ENCODE measurements around the gene C20orf202.

Gene C20orf202

DNA sequence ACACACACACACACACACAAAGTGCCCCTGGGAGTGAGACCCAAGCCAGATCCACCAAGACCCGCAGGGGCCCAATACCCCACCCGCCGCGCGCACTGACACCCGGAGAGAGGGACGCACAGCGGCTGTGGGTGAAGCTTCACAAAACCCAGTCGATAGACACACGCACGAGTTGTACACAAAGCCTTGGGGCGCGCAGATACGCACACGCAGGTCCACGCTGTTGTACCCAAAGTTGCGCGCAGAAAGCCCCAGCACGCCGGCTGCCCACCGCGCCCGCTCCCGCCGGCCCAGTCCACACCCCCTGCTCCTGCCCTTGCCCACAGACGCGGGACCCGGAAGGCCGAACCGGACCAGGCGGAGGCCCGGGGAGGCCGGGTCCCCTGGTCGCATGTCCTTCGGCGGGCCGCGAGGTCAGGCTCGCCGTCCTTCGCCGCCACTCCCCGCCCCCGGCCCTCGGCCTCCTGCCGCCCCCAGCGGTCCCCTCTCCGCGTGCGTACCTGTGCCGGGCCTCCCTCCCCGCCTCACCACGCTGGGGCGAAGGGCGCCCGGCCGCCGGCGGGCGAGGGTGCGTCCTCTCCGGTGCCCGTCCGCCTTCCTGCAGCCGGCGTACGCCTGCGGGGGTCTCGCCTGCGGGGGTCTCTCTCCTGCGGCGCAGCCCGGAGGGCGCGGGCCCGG lies 18.5 kb upstream of the C20orf202 start, which contains the start of gene TMEM74B:
Gene TMEM74B (minus strand): TSS at position 344 of the 678 bp plus-strand sequence. CDS start 1,180 bp downstream, outside the sequence.
- DNase-seq (ENCODE audit: low spot score) = no peak

DNA sequence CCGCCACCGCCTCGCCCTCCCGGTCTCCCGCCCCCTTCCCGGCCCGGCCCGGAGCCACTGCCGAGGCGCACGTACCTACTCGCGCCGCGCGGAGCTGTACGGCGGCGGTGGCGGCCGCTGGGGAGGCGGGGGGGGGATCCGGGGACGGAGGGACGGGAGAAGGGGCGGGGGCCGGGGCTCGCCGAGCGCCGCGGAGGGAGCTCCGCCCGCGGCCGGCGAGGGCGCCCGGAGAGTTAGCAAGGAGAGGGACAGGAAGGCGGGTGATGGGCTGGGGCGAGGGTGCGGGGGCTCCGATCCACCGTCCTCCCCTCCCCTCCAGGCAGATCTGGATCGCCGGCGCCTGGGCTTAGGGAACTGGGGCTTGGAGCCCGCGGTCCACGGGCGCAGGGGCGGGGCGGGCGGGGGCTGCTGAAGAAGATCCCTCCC lies 17.9 kb upstream of the C20orf202 start:
- DNase-seq (ENCODE audit: low spot score) = no peak

DNA sequence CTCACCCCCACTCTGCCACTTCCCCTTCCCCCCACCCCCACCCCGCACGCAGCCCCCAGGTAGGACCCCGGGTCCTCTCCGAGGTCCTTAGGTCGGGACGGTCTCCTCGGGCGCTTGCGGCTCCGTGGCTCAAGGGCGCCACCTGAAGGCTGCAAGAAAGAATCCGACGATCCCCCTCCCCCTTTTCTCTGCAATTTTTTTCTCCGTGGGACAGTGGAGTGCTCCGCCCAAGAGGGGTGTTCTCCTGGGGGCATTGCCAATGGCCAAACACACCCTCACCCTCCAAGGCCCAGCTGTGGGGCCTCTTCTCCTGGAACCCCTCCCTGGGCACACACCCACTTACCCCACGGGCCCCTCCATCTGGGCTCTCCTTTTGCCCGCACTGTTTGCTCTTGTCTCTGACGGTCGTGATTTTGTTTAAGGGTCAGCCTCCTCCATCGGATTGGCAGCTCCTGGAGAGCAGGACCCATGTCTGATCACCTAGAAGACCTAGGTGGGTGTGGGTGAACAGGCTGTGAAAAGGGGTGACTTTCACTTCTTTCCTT lies 17.4 kb upstream of the C20orf202 start:
- DNase-seq (ENCODE audit: low spot score) = no peak

DNA sequence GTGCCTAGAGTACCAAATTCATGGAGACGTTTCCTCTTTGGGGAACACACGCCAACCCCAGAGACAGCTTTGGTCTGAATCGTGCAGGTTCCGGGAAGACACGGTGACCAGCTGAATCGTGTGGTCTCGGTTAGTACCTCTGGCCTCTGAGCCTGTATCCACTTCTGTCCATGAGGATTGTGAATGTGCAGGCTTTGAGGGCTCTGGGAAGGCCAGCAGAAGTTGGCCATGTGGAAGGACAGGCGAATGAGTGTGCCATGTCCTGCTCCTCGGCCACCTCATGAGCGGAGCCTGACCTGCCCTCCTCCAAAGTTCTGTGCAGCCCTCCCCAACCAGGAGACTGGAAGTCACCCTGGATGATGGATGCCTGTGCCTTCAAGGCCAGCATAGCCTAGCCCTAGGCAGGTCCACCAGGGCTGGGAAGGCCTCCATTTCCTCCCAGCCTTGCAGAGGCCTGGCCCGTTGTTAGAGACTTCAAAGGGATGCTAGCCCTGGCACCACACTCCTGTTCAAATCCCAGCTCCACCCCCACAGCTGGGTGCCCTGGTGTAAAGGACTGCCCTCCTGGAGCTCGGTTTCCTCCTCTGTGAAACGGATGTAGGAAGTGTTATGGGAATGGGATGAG lies 16.8 kb upstream of the C20orf202 start:
- DNase-seq (ENCODE audit: low spot score) = no peak

DNA sequence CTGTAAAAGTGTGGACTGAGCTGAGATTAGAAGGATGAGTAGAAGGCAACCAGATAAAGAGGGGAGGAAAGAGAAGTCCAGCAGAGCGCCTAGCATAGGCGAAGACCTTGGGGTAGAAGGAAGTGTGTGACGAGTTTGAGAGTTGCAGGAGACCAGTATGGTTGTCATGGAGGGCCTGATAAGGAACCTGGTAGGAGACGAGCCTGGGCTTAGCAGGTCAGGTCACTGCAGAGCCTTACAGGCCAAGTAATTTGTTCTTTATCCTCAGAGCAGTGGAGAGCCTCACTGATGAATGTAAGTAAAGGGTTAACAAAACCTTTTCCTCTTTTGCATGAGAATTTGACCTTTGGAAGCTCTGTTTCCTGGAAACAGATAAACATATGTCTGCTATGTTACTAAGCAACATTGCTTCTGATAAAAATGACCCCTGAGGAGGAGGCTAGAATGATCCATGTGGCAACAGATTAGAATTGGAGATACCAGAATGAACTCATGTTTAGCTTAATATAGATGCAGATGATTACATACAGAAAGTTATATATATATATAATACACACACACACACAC lies 15.6 kb upstream of the C20orf202 start:
- no peak for DNase-seq (ENCODE audit: low spot score)

DNA sequence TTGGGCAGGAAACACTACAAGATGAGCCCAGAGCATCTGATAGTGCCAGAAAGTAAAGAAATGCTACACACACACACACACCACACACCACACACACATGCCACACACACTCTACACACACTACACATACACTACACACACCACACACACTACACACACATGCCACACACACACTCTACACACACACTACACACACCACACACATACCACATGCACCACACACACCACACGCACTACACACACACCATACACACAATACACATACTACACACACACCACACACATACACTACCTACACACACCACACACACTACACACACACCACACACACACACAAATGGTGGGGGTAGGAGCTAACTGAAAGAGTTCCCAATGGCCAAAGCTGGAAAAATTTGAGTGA lies 14.9 kb upstream of the C20orf202 start:
- DNase-seq (ENCODE audit: low spot score) = no peak

DNA sequence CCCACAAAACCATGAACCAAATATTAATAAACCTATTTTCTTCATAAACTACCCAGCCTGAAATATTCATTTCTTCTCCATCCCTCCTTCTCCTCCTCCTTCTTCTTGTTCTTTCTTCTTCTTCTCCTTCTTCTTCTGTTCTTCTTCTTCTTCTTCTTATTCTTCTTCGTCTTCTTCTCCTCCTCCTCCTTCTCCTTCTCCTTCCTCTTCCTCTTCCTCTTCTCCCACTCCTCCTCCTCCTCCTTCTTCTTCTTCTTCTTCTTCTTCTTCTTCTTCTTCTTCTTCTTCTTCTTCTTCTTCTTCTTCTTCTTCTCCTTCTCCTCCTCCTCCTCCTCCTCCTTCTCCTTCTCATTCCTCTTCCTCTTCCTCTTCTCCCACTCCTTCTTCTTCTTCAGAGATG lies 13.4 kb upstream of the C20orf202 start:
- DNase-seq (ENCODE audit: low spot score) = no peak

DNA sequence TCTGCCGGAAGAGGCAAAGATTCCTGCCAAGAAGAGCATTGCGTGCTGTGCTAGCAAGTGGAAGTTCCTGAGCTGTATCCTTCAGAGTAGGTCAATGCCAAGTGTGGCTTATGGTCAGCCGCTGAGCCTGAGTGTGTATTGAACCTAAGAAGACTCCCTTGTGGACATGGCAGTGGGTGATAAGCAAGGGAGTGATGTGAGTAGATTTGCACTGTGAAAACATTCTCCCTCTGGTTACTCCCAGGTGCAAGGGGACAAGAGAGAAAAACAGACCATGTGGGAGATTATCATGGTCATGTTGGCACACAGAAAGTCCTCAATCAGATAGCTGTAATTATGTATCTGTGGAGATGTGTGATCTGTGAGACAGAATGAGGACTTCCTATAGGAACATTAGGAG lies 12.4 kb upstream of the C20orf202 start:
- DNase-seq (ENCODE audit: low spot score) = no peak

DNA sequence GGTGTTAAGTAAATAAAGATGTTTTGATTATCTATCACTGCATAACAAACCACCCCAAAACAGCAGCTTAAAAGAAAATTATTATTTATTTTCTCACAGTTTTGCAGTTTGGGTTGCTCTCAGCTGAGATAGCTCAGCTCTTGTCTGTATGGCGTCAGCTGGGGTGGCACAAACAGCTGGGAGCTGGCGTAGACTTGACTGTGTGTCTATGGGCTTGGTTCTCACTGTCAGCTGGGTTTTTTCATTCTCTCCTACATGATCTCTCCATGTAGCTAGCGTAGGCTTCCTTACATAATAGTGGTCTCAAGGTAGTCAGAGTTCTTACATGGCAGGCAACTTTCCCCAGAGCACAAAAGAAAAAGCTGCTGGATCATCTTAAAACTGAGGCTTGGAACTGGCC lies 12.0 kb upstream of the C20orf202 start:
- no peak for DNase-seq (ENCODE audit: low spot score)

DNA sequence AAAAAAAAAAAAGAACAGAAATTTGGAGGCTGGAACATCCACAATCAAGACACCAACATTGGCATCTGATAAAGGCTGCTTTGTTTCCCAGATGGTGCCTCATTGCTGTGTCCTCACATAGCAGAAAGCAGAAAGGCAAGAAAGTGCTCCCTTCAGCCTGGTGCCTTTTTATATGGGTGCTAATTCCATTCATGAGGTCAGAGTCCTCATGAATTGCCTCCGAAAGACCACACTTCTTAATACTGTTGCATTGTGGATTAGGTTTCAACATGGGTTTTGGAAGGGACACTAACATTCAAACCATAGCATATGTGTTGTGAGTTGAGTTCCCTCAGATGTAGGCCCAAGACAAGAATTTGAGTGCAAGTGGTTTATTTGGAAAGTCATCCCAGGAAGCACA lies 8.0 kb upstream of the C20orf202 start:
- DNase-seq (ENCODE audit: low spot score) = no peak

DNA sequence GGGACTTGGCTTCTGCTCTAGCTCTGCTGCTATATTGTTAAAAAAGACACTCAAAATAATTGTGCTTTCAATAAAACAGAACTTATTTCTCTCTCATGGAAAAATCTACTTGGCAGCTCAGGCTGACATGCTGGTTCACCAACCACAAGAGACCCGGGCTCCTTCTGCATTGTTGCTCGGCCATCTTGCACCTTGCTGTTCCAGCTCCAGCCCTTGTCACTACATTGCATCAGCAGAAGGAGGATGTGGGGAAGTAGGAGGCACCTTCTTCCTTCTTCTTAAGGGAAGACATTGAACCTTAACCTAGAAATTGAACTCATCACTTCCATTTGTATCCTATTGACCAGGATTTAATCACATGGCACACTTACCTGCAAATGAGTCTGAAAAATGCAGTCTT lies 6.6 kb upstream of the C20orf202 start:
- DNase-seq (ENCODE audit: low spot score) = no peak

DNA sequence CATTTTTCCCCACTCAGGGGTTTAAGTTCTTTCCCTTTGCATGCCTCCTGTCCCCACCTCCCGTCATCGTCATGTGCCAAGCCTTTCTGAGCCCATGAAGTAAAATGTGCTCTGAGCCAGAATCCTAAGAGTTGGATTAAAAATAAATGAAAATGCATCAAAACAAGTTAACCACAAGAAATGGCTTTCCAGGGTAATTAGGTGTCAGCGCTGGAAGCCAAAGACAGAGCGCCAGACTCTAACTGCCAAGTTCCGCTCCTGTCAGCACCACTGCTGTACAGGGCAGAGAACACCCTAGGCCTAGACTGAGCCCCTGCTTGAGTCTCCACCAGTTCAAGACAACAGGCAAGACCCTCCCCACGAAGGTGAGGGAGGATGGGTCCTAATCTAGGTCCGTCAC lies 5.5 kb upstream of the C20orf202 start:
- DNase-seq (ENCODE audit: low spot score) = no peak

DNA sequence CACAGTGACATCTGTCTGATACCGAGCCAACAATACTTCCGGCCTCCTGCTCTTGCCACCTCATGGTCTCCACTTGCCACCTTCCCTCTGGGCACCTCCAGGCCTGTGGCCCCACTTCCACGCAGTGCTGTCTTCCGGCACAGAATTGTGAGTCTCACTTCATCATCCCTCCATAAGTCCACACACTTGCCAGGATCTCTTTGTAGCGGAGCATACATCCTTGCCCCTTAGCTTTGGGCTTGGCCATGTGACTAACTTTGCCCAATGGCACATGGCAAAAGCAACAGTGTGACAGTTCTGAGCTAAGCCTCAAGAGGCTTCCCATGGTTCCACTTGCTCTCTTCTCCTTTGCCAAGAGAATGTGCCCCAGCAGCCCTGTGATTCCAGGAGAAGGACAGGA lies 4.5 kb upstream of the C20orf202 start:
- DNase-seq (ENCODE audit: low spot score) = no peak

DNA sequence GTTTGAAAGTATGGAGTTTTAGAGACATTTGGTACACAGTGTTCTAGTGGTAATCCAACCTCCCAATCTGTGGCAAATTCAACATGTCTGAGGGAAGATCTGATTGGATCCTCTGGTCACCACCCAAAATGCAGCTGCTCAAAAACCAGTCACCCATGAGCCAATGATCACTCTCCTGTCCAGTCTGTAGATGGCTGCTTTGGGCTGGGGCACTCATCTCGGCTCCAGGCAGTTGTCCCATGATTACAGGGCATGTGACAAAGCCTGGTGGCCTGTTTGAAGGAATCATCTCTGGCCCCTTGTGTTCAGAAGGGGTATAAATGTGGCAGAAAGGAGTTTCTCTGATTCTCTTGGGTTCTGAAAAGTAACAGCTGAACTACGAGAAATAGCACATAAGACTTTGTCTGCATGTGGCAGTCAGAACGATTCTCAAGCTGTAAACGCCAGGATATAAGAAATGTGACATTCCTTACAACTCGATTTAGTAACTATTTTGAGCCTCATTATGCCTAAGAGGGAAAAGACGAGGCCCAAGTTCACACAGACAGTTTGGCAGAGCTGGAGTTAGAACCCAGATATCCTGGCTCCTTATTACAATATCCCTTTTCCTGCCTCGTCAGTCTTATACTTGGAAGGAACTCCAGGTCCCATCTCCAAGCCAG lies 3.9 kb upstream of the C20orf202 start:
- DNase-seq (ENCODE audit: low spot score) = no peak

DNA sequence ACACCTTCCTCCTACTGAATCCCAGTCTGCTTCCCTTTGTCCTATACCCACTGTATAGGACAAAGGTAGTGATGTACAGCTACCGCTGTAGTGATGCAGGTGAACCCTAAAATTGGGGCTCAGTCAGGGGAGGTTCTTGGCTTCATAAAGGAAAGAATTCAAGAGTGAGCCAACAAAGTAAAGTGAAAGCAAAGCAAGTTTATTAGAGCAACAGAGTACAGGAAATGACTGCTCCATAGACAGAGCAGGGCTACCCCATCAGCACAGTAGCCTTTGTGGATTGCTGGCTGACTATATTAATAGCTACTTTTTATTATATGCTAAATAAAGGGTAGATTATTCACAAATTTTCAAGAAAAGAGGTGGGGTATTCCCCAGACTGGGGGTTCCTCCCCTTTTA lies 3.3 kb upstream of the C20orf202 start:
- DNase-seq (ENCODE audit: low spot score) = no peak

DNA sequence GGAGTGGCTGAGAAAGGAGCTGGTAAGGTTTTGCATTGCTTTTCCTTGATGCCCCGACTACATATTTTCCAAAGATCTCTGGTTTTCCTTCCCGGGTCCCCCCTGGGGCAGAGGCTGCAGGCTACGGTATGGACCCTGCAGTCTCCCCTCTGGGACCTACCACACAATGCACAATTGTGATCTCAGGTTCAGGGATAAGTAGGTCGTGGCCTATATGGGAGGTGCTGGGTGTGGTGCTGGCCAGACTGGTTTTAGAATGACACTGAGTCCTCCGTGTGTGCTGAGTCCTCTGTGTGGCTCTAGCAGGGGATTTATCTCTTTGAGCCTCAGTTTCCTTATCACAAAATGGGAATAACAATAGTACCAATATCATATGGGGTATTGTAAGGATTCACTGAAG lies 376 bp downstream of the C20orf202 start:
- DNase-seq (ENCODE audit: low spot score) = no peak

DNA sequence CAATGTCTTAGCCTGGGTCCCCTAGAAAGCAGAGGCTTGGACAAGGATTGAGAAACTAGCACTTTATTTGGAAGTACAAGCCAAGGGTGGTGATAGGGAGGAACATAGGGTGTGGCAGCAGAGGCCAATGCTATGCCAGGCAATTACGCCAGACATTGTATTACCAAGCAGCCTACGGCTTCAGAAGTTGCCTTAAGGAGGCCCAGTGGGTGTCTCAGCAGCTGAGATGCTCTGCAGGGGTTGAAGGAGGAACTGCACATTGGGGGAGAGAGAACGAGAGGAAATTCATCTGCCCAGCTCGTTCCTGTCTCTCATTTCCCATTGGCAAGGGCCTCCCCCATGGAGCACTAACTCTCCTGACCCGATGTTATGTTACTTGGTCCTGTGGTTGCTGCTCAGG lies 859 bp downstream of the C20orf202 start:
- DNase-seq (ENCODE audit: low spot score) = no peak

DNA sequence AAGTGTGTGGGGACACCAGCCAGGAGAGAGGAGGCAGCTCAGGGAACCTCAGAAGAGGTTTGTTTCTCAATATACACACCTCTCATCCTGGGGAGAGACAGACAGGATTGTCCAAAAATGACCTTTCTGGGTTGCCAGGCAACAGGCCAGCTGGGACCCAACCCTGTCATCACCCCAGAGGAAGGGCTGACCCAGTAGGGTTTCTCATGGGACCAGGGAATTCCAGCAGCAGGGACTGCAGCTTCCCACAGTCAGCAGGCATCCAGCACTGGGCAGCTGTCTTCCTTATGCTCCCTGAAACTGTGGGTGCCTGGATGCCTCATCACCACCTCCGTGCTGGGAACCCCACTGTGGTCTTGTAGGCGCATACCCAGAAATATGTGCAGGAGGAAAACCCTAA lies 1.3 kb downstream of the C20orf202 start:
- no peak for DNase-seq (ENCODE audit: low spot score)

DNA sequence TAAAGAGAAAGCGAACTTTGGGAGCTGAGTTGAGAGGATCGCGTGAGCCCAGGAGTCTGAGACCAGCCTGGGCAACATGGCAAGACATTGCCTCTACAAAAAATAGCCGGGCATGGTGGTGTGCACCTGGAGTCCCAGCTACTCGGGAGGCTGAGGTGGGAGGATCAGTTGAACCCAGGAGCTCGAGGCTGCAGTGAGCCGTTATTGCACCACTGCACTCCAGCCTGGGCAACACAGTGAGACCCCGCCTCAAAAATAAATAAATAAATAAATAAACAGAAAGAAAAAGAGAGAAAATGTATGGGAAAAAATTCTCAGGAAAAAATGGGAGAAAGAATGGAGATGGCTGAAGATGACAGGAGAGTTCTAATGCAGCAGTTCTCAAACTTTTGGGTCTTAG lies 2.5 kb downstream of the C20orf202 start:
- no peak for DNase-seq (ENCODE audit: low spot score)

DNA sequence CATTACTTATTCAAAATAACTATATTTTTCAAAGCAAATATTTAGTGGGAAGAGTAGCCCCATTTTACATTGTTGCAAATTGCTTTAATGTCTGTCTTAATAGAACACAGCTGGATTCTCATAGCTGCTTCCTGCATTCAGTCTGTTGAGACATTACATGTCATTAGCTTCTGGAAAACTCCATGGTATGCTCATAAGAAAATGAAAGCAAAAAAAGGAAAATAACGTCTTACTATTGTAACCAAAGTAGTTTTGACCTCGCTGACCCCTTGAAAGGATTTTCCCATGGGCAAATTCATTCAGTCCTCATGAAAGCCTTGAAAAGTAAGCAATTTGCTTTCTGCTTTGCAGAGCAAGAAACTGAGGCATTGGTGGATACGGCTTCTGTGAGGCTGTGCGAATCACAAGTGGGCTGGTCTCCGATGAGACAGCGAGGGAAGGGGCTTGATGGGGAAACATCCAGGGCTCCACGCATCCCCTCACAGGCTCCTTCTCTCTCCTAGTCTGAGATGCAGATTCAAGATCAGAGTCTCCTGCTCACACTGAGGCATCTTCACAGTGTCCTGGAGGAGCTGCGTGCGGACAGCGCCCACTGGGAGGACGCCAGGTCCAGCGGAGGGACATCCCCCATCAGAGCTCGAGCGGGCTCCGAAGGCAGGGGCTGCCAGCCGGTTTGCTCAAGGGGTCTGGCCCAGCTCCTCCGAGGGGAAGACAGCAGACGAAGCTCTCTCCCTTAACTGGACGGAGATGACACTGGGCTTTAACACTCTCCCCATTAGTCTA lies 3.3 kb downstream of the C20orf202 start:
- no peak for DNase-seq (ENCODE audit: low spot score)

DNA sequence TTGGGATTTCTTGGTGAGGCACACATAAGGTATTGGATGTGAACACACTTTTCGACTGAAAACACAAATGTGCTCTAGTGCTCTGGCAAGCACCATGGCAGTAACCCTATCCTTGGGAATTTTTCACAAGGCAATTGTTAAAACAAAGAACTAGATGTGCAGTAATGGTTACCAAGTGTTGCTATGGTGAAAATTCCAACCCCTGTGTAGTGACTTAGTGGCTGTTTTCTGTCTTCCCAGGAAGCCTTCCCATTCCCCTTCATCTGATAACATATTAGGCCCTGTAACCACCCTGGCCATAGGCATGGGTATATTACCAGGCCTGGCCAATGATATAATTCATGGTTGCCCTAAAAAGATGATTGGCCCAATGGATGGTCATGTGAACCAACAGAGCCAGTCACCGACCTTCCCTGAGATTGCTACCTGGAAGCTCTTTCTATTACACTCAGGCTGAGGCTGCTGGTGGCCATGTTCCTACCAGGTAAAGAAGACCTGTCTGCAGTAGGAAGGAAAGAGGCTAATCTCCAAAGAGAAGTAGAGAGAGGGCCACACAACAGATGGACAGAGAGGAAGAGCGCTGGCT lies 4.1 kb downstream of the C20orf202 start:
- DNase-seq (ENCODE audit: low spot score) = no peak

All from globus pallidus (tissue), 1 donor.